ENCODE measurements around the gene BCL2L1.

BCL2L1 gene

GRCh38 chr20:31701591-31701990, 21.1 kb downstream of the BCL2L1 start:
- no peak overlapping the region for H3K4me3 ChIP-seq (replicated peaks in 1 of 2; ENCODE audit: low read depth in 2 of 2, low read length in 2 of 2)
- no peak for TF ChIP-seq CTCF (IDR thresholded peaks at IDR 0.05; ENCODE audit: low read depth, low read length)
- DNase-seq (ENCODE audit: low read depth in 2 of 2) = no peak

- DNase-seq (ENCODE audit: low read depth in 2 of 2) = no peak
- no peak overlapping the region for H3K4me3 ChIP-seq (replicated peaks in 1 of 2; ENCODE audit: low read depth in 2 of 2, low read length in 2 of 2)
- no peak for TF ChIP-seq CTCF (IDR thresholded peaks at IDR 0.05; ENCODE audit: low read depth, low read length)
These were observed 21.9 kb downstream of the BCL2L1 start for GRCh38 chr20:31700747-31701146.

GRCh38 chr20:31699801-31700728, 22.6 kb downstream of the BCL2L1 start:
- no peak for DNase-seq (ENCODE audit: low read depth in 2 of 2)
- no peak for TF ChIP-seq CTCF (IDR thresholded peaks at IDR 0.05; ENCODE audit: low read depth, low read length)
- no peak overlapping the region for H3K4me3 ChIP-seq (replicated peaks in 1 of 2; ENCODE audit: low read depth in 2 of 2, low read length in 2 of 2)

- no peak overlapping the region for H3K4me3 ChIP-seq (replicated peaks in 1 of 2; ENCODE audit: low read depth in 2 of 2, low read length in 2 of 2)
- no peak for TF ChIP-seq CTCF (IDR thresholded peaks at IDR 0.05; ENCODE audit: low read depth, low read length)
- DNase-seq (ENCODE audit: low read depth in 2 of 2) = peak; percentile 92 to 97
These were observed 23.6 kb downstream of the BCL2L1 start for GRCh38 chr20:31698803-31699718.

- no peak for DNase-seq (ENCODE audit: low read depth in 2 of 2)
- no peak for TF ChIP-seq CTCF (IDR thresholded peaks at IDR 0.05; ENCODE audit: low read depth, low read length)
- H3K4me3 ChIP-seq (replicated peaks in 1 of 2; ENCODE audit: low read depth in 2 of 2, low read length in 2 of 2) = no peak overlapping the region
These were observed 24.3 kb downstream of the BCL2L1 start for GRCh38 chr20:31698243-31698802.

Measured in cardiac fibroblast (primary cell).